ACC112 (cell line): ENCODE measurements around the gene C19orf53.
"Not testable (repeated sequence)": the region's sequence is repeated elsewhere in the genome, so short reads cannot be mapped to it uniquely, and the experiment has no call there.

ENCODE experiments used
- H2AFZ ChIP-seq: fragments of 200-600 bp; sonication (generic); one replicate; pipeline ENCODE4 v1.6.0; 2017; ENCODE audit warnings: antibody characterized with exemption, low read length; ENCODE audit not compliant: unreplicated experiment
- H3K27ac ChIP-seq: fragments of 200-600 bp; sonication (generic); 2 replicates; pipeline ENCODE4 v1.5.1; 2014; ENCODE audit warnings: low read depth, mild to moderate bottlenecking, antibody characterized with exemption, low read length, moderate library complexity
- H3K27me3 ChIP-seq: fragments of 200-600 bp; sonication (generic); 2 replicates; pipeline ENCODE4 v1.6.1; 2014; ENCODE audit warnings: mild to moderate bottlenecking, antibody characterized with exemption, low read length, moderate library complexity, mixed read lengths; ENCODE audit not compliant: insufficient read depth
- H3K36me3 ChIP-seq: fragments of 200-600 bp; sonication (generic); 2 replicates; pipeline ENCODE4 v1.6.1; 2016; ENCODE audit warnings: mild to moderate bottlenecking, antibody characterized with exemption, low read length, moderate library complexity, mixed read lengths; ENCODE audit not compliant: insufficient read depth
- H3K4me1 ChIP-seq: fragments of 200-600 bp; sonication (generic); one replicate; pipeline ENCODE4 v1.6.1; 2016; ENCODE audit warnings: low read length, mixed read lengths; ENCODE audit not compliant: insufficient read depth, unreplicated experiment, control insufficient read depth
- H3K4me3 ChIP-seq: fragments of 200-600 bp; sonication (generic); 2 replicates; pipeline ENCODE4 v1.5.1; 2014; ENCODE audit warnings: mild to moderate bottlenecking, low read depth, low read length
- H3K79me2 ChIP-seq: fragments of 200-600 bp; sonication (generic); one replicate; pipeline ENCODE4 v1.6.0; 2016; ENCODE audit warnings: low read length; ENCODE audit not compliant: control insufficient read depth, unreplicated experiment, insufficient read depth

C19orf53 gene

GRCh38 chr19:13763265-13763664 is 11.0 kb upstream of the C19orf53 start:
- no peak overlapping the region; the same call in 1 of the 2 replicates for H3K4me3 ChIP-seq
- no peak overlapping the region for H2AFZ ChIP-seq
- H3K27ac ChIP-seq = no peak overlapping the region
- no peaks in the 10 kb centered on the region for H3K79me2 ChIP-seq
- no peaks in the 10 kb centered on the region for H3K27me3 ChIP-seq
- H3K36me3 ChIP-seq = peaks cover 2% of the 10 kb centered on the region; the same call in 1 of the 2 replicates
- no peaks in the 10 kb centered on the region for H3K4me1 ChIP-seq

- no peak within 1 kb of the TSS for H3K27ac ChIP-seq
- H3K4me3 ChIP-seq = peak within 1 kb of the TSS; percentile 74
- H2AFZ ChIP-seq = no peak within 1 kb of the TSS
- no peaks in the 10 kb centered on the region for H3K79me2 ChIP-seq
- no peaks in the 10 kb centered on the region for H3K4me1 ChIP-seq
- H3K27me3 ChIP-seq = no peaks in the 10 kb centered on the region
- no peaks in the 10 kb centered on the region for H3K36me3 ChIP-seq
Measured at GRCh38 chr19:13764101-13764807, 10.0 kb upstream of the C19orf53 start, which contains the start of gene MRI1. Gene MRI1, plus strand, starts transcription at chr19:13764522. Its CDS starts 67 bp downstream, at chr19:13764589.

GRCh38 chr19:13764821-13765394 is 9.3 kb upstream of the C19orf53 start:
- Histone ChIP-seq H3K79me2 (no peaks in the 10 kb centered on the region), H2AFZ (no peak overlapping the region), H3K36me3 (no peaks in the 10 kb centered on the region), H3K4me1 (no peaks in the 10 kb centered on the region), H3K27me3 (no peaks in the 10 kb centered on the region), H3K27ac (no peak overlapping the region), H3K4me3 (peak overlapping the region; percentile 74)

GRCh38 chr19:13765395-13766094 is 8.7 kb upstream of the C19orf53 start:
- Histone ChIP-seq H3K27ac (no peak overlapping the region), H3K4me3 (peak overlapping the region; percentile 74), H2AFZ (no peak overlapping the region)

GRCh38 chr19:13766095-13766481 is 8.2 kb upstream of the C19orf53 start:
- Histone ChIP-seq H2AFZ (no peak overlapping the region), H3K4me3 (no peak overlapping the region), H3K4me1 (no peaks in the 10 kb centered on the region), H3K36me3 (no peaks in the 10 kb centered on the region), H3K79me2 (no peaks in the 10 kb centered on the region), H3K27ac (no peak overlapping the region), H3K27me3 (no peaks in the 10 kb centered on the region)

More at GRCh38 chr19:13765395-13766094, 8.7 kb upstream of the C19orf53 start:
- no peaks in the 10 kb centered on the region for H3K79me2 ChIP-seq
- H3K4me1 ChIP-seq = no peaks in the 10 kb centered on the region
- no peaks in the 10 kb centered on the region for H3K36me3 ChIP-seq
- no peaks in the 10 kb centered on the region for H3K27me3 ChIP-seq

GRCh38 chr19:13768510-13768909 is 5.7 kb upstream of the C19orf53 start:
- Histone ChIP-seq H3K79me2 (no peaks in the 10 kb centered on the region), H3K27me3 (no peaks in the 10 kb centered on the region), H2AFZ (no peak overlapping the region), H3K4me1 (no peaks in the 10 kb centered on the region), H3K36me3 (no peaks in the 10 kb centered on the region), H3K4me3 (no peak overlapping the region), H3K27ac (no peak overlapping the region)

GRCh38 chr19:13770013-13770635 is 4.1 kb upstream of the C19orf53 start:
- Histone ChIP-seq H3K27ac (no peak overlapping the region), H3K36me3 (no peaks in the 10 kb centered on the region)

GRCh38 chr19:13778398-13778797 is 4.1 kb downstream of the C19orf53 start:
- H3K4me1 ChIP-seq = peaks cover 3% of the 10 kb centered on the region
- H3K27ac ChIP-seq = no peak overlapping the region
- H3K79me2 ChIP-seq = peaks cover 21% of the 10 kb centered on the region
- H3K4me3 ChIP-seq = no peak overlapping the region
- H3K27me3 ChIP-seq = no peaks in the 10 kb centered on the region
- H3K36me3 ChIP-seq = peaks cover 9% of the 10 kb centered on the region; the same call in 1 of the 2 replicates
- no peak overlapping the region for H2AFZ ChIP-seq

More at GRCh38 chr19:13770013-13770635, 4.1 kb upstream of the C19orf53 start:
- no peaks in the 10 kb centered on the region for H3K4me1 ChIP-seq
- H3K4me3 ChIP-seq = no peak overlapping the region
- H3K27me3 ChIP-seq = no peaks in the 10 kb centered on the region
- no peak overlapping the region for H2AFZ ChIP-seq
- H3K79me2 ChIP-seq = peaks cover 4% of the 10 kb centered on the region

- peaks cover 3% of the 10 kb centered on the region for H3K4me1 ChIP-seq
- peaks cover 9% of the 10 kb centered on the region; the same call in 1 of the 2 replicates for H3K36me3 ChIP-seq
- H3K27me3 ChIP-seq = no peaks in the 10 kb centered on the region
- peaks cover 21% of the 10 kb centered on the region for H3K79me2 ChIP-seq
- H3K27ac ChIP-seq = no peak overlapping the region
- H3K4me3 ChIP-seq = no peak overlapping the region
- H2AFZ ChIP-seq = no peak overlapping the region
Measured at GRCh38 chr19:13778847-13779246, 4.6 kb downstream of the C19orf53 start.

- H3K36me3 ChIP-seq, H3K4me3 ChIP-seq, H3K27ac ChIP-seq, H3K4me1 ChIP-seq, H2AFZ ChIP-seq, H3K27me3 ChIP-seq: not testable (repeated sequence)
- peaks cover 21% of the 10 kb centered on the region for H3K79me2 ChIP-seq
Measured at GRCh38 chr19:13779794-13780193, 5.5 kb downstream of the C19orf53 start.
